ENCODE data around the gene CHCHD6. TPM values are rescaled to one million over a fixed set of nuclear protein-coding genes. Genes with fewer than 3 reads are reported as not detected.

Gene CHCHD6
- total RNA-seq, 1 experiment from 2014 or later = 29.6 TPM

DNA sequence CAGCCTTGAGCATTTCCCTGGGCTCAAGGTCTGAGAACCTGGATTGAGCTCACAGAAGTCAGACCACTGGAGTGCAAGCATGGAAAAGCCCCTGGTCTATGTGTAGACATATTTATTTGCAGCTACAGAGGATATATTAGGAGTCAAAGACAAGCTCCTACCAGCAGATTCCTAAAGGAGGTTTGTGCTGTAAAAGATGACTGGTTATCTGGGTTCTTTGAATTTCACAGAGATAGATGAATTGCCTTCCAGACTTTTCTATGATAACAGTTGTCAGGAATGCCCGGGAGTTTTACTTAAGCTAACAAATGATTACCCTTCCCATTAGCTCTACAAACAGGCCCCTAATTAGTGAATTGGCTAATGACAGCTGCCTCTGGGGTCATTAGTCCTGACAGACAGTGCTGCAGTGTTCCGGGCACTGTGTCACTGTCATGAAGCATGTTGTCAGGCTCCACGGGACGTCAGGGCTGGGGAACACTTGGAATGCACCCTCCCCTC lies 230.0 kb downstream of the CHCHD6 start:
- H3K9me3 Mint-ChIP-seq (ENCODE audit: unreplicated experiment) = no peaks in the 10 kb centered on the region
- no peaks in the 10 kb centered on the region for H3K27me3 Mint-ChIP-seq (ENCODE audit: insufficient read depth, unreplicated experiment)
- H3K4me1 Mint-ChIP-seq (ENCODE audit: insufficient read depth, unreplicated experiment) = peaks cover 8% of the 10 kb centered on the region
- H3K36me3 Mint-ChIP-seq (ENCODE audit: insufficient read depth, unreplicated experiment) = no peaks in the 10 kb centered on the region
- intact Hi-C loops (cut with micrococcal nuclease) = no loop called here
- TF ChIP-seq, protein P1, sequence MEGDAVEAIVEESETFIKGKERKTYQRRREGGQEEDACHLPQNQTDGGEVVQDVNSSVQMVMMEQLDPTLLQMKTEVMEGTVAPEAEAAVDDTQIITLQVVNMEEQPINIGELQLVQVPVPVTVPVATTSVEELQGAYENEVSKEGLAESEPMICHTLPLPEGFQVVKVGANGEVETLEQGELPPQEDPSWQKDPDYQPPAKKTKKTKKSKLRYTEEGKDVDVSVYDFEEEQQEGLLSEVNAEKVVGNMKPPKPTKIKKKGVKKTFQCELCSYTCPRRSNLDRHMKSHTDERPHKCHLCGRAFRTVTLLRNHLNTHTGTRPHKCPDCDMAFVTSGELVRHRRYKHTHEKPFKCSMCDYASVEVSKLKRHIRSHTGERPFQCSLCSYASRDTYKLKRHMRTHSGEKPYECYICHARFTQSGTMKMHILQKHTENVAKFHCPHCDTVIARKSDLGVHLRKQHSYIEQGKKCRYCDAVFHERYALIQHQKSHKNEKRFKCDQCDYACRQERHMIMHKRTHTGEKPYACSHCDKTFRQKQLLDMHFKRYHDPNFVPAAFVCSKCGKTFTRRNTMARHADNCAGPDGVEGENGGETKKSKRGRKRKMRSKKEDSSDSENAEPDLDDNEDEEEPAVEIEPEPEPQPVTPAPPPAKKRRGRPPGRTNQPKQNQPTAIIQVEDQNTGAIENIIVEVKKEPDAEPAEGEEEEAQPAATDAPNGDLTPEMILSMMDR (IDR thresholded peaks at IDR 0.05; ENCODE audit: unreplicated experiment) = no peak
- POLR2A ChIA-PET = interaction anchor here (0.6 kb wide), 2 partner anchors 419 to 549 kb away, joined by 3 read pairs; no protein-coding TSS in a partner anchor
- no peak overlapping the region for H3K4me3 Mint-ChIP-seq (ENCODE audit: unreplicated experiment)
- H3K27ac Mint-ChIP-seq (ENCODE audit: low read depth, unreplicated experiment) = no peak overlapping the region
- CTCF ChIA-PET = no interaction called here
- no TSS peak for BruUV-seq (replicated peaks)
- no peak for DNase-seq (ENCODE audit: unreplicated experiment)

DNA sequence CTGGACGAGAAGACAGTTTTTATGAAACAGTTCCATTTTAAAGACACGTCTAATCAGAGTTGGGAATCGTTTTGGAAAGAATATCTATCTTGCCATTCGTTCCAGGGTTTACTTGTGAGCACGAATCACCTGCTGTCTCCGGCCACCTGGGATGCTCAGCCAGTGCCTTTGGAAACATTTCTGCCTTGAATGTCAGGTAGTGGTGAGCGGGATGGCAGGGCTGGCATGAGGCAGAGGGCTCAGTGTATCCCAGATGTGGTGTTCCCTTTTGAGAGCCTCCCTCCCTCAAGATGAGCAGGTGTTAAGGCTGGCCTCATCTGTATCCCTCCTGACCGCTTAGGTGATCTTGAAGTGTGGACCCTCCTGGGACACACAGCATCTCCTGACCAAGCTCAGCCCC lies 231.0 kb downstream of the CHCHD6 start:
- H3K27ac Mint-ChIP-seq (ENCODE audit: low read depth, unreplicated experiment) = no peak overlapping the region
- no peaks in the 10 kb centered on the region for H3K36me3 Mint-ChIP-seq (ENCODE audit: insufficient read depth, unreplicated experiment)
- ChIA-PET CTCF (interaction anchor here (0.6 kb wide), 1 partner anchor 10 kb away, joined by 5 read pairs; no protein-coding TSS in a partner anchor), POLR2A (no interaction called here)
- H3K9me3 Mint-ChIP-seq (ENCODE audit: unreplicated experiment) = no peaks in the 10 kb centered on the region
- no TSS peak for BruUV-seq (replicated peaks)
- DNase-seq (ENCODE audit: unreplicated experiment) = no peak
- H3K4me3 Mint-ChIP-seq (ENCODE audit: unreplicated experiment) = no peak overlapping the region
- TF ChIP-seq, protein P1 (IDR thresholded peaks at IDR 0.05; ENCODE audit: unreplicated experiment) = no peak
- intact Hi-C loops (cut with micrococcal nuclease) = no loop called here
- no peaks in the 10 kb centered on the region for H3K27me3 Mint-ChIP-seq (ENCODE audit: insufficient read depth, unreplicated experiment)
- H3K4me1 Mint-ChIP-seq (ENCODE audit: insufficient read depth, unreplicated experiment) = peaks cover 10% of the 10 kb centered on the region

DNA sequence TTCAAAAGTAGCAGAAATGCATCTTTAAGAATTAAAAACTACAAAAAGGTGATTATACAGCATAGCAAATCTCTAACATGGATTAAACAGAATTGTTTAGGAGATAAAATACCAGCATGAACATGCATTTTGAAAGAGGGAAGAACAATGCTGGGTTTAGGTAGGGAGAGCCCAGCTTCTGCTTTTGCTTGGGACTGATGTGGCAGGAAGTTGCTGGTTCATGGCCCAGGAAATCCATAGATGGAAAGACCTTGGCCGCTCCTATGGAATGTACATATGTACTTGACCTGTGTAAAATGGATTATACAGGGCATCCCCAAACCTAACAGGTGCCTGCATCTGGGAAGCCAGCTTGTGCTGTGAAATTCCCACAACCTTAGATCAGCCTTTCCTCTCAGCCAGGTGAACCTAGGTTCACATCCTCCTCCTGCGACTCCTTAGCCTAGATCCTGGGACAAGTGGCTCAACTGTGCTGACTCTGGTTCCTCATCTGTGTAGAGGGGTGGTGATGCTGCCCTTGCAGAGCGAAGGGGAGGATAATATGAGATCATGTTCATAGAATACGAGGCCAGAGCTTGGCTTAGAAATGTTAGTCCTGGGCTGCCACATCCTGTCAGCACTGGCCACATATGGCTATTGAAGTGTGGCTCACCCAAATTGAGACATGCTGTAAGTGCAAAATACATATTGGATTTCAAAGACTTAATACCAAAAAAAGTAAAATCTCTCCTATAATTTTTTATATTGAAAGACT lies 231.9 kb downstream of the CHCHD6 start:
- Mint-ChIP-seq H3K9me3 (ENCODE audit: unreplicated experiment) (no peaks in the 10 kb centered on the region), H3K27ac (ENCODE audit: low read depth, unreplicated experiment) (no peak overlapping the region), H3K4me1 (ENCODE audit: insufficient read depth, unreplicated experiment) (peaks cover 6% of the 10 kb centered on the region), H3K27me3 (ENCODE audit: insufficient read depth, unreplicated experiment) (no peaks in the 10 kb centered on the region), H3K36me3 (ENCODE audit: insufficient read depth, unreplicated experiment) (no peaks in the 10 kb centered on the region), H3K4me3 (ENCODE audit: unreplicated experiment) (no peak overlapping the region)
- POLR2A ChIA-PET = interaction anchor here (0.6 kb wide), 1 partner anchor 9 kb away, joined by 3 read pairs; no protein-coding TSS in a partner anchor
- CTCF ChIA-PET = interaction anchor here (0.6 to 1.5 kb wide), 3 partner anchors 28 to 259 kb away, joined by 3 read pairs; no protein-coding TSS in a partner anchor
- intact Hi-C loops (cut with micrococcal nuclease) = no loop called here
- no TSS peak for BruUV-seq (replicated peaks)
- DNase-seq (ENCODE audit: unreplicated experiment) = no peak
- TF ChIP-seq, protein P1 (IDR thresholded peaks at IDR 0.05; ENCODE audit: unreplicated experiment) = no peak

DNA sequence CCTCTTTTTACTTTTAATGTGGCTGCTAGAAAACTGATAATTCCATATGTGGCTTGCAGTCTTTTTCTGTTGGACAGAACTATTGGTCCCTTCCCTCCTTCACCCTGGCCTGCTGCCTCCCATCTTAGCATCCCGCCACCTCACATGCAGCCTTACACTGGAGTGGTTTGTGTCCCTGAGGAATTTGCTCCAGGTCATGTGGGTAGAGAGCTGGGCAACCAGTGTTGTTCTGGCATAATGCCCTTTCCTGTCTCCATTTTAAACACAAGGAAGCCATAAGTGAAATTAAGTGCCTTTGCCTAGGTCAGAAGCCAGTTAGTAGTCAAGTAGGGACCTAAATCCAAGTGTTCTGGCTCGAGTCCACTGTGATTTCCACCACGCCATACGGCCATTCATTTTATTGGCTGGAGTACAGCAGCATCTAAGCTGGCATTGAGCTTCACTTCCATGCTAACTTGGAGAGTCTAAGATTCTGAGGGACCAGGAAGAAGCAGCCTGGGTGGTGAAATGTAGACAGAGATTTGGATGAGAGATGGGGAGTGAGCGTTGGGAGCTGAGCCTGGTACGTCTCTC lies 232.9 kb downstream of the CHCHD6 start:
- CTCF ChIA-PET = interaction anchor here (0.6 to 1.5 kb wide), 2 partner anchors 166 to 260 kb away, joined by 3 read pairs; no protein-coding TSS in a partner anchor
- no peak overlapping the region for H3K4me3 Mint-ChIP-seq (ENCODE audit: unreplicated experiment)
- TF ChIP-seq, protein P1 (IDR thresholded peaks at IDR 0.05; ENCODE audit: unreplicated experiment) = no peak
- DNase-seq (ENCODE audit: unreplicated experiment) = no peak
- no peaks in the 10 kb centered on the region for H3K9me3 Mint-ChIP-seq (ENCODE audit: unreplicated experiment)
- H3K27me3 Mint-ChIP-seq (ENCODE audit: insufficient read depth, unreplicated experiment) = no peaks in the 10 kb centered on the region
- POLR2A ChIA-PET = no interaction called here
- BruUV-seq (replicated peaks) = no TSS peak
- no peaks in the 10 kb centered on the region for H3K36me3 Mint-ChIP-seq (ENCODE audit: insufficient read depth, unreplicated experiment)
- peaks cover 10% of the 10 kb centered on the region for H3K4me1 Mint-ChIP-seq (ENCODE audit: insufficient read depth, unreplicated experiment)
- no peak overlapping the region for H3K27ac Mint-ChIP-seq (ENCODE audit: low read depth, unreplicated experiment)
- intact Hi-C loops (cut with micrococcal nuclease) = no loop called here
